Colonic mucosa (tissue), 4 donors: ENCODE results near the gene SAP130. TPM values are rescaled to one million over a fixed set of nuclear protein-coding genes. Genes with fewer than 3 reads are reported as not detected.

Experiments
- DNase-seq: peaks from one replicate; pipeline ENCODE4 v3.0.0-alpha.2; 2020
- H3K27ac ChIP-seq: fragments of 200-600 bp; one replicate; pipeline ENCODE4 v1.8.0; 2021
- H3K27me3 ChIP-seq: fragments of 200-600 bp; one replicate; pipeline ENCODE4 v1.8.0; 2021
- H3K36me3 ChIP-seq: fragments of 200-600 bp; one replicate; pipeline ENCODE4 v1.8.0; 2021
- H3K4me1 ChIP-seq: fragments of 200-600 bp; one replicate; pipeline ENCODE4 v1.8.0; 2021; ENCODE audit warnings: mild to moderate bottlenecking
- H3K4me3 ChIP-seq: fragments of 200-600 bp; one replicate; pipeline ENCODE4 v1.8.0; 2021
- H3K9ac ChIP-seq, 2 donors: one replicate each; pipeline ENCODE4 v1.7.0; 2013; ENCODE audit warnings: control low read depth in 2 of 2, low read depth in 2 of 2, low read length in 2 of 2
- H3K9me3 ChIP-seq: fragments of 200-600 bp; one replicate; pipeline ENCODE4 v1.8.0; 2021
- intact Hi-C: fragments of 100-400 bp; cut with DNase I; formaldehyde crosslinking; loops from one replicate; pipeline ENCODE4 v1.14.1; 2022
- total RNA-seq, 2 donors: library from RNA; stranded (reverse); fragmentation: NEBNext Ultra II Directional in 1 of 2; extraction: Animal tissue kit (Norgen Biotek cat#: 25700) in 1 of 2; gene quantifications; one replicate each; pipeline ENCODE4 v1.2.1, GENCODE V29; 2021
- TF ChIP-seq, protein P1 (sequence below): fragments of 200-600 bp; IDR thresholded peaks from one replicate; pipeline ENCODE4 v1.8.0; 2022; ENCODE audit warnings: antibody characterized with exemption, mild to moderate bottlenecking
- donor health status: healthy.
- donor health status: DM: no; HTN: no; CAD: no.
- donor health status: DM: no; HTN: no; CAD: no.

Gene SAP130
- total RNA-seq, 2 donors from 2014 or later: 24.7 to 30.6 TPM

- intact Hi-C loops: no loop called here
- Histone ChIP-seq H3K4me3 (no peak overlapping the region), H3K27me3 (no peaks in the 10 kb centered on the region), H3K4me1 (no peaks in the 10 kb centered on the region), H3K27ac (no peak overlapping the region), H3K9me3 (no peaks in the 10 kb centered on the region), H3K9ac (no peak overlapping the region), H3K36me3 (peaks cover 10% of the 10 kb centered on the region)
- DNase-seq: no peak
- TF ChIP-seq, protein P1, sequence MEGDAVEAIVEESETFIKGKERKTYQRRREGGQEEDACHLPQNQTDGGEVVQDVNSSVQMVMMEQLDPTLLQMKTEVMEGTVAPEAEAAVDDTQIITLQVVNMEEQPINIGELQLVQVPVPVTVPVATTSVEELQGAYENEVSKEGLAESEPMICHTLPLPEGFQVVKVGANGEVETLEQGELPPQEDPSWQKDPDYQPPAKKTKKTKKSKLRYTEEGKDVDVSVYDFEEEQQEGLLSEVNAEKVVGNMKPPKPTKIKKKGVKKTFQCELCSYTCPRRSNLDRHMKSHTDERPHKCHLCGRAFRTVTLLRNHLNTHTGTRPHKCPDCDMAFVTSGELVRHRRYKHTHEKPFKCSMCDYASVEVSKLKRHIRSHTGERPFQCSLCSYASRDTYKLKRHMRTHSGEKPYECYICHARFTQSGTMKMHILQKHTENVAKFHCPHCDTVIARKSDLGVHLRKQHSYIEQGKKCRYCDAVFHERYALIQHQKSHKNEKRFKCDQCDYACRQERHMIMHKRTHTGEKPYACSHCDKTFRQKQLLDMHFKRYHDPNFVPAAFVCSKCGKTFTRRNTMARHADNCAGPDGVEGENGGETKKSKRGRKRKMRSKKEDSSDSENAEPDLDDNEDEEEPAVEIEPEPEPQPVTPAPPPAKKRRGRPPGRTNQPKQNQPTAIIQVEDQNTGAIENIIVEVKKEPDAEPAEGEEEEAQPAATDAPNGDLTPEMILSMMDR: no peak
Observed at GRCh38 chr2:127993659-127994058, 34.2 kb downstream of the SAP130 start.

DNA sequence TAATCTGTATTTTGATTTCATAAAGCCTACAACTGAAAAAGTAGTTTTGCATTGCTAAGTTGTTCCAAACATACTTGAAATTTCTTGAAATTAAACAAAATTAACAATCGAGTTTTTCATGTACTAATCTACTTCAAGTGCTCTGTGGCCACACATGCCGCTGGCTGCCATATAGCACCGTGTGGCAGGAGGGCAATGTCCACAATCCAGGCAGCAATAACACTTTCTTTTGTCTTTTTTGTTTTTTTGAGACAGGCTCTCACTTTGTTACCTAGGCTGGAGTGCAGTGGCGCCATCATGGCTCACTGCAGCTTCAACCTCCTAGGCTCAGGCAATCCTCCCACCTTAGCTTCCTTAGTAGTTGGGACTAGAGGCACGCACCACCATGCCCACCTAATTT is 36.1 kb downstream of the SAP130 start:
- TF ChIP-seq, protein P1: no peak
- peaks cover 17% of the 10 kb centered on the region for H3K36me3 ChIP-seq
- DNase-seq: no peak

GRCh38 chr2:127986548-127987079 is 41.2 kb downstream of the SAP130 start:
- Histone ChIP-seq H3K36me3 (peaks cover 23% of the 10 kb centered on the region), H3K4me3 (no peak overlapping the region), H3K27ac (no peak overlapping the region), H3K4me1 (no peaks in the 10 kb centered on the region), H3K27me3 (no peaks in the 10 kb centered on the region), H3K9me3 (no peaks in the 10 kb centered on the region), H3K9ac (no peak overlapping the region)
- intact Hi-C loops: no loop called here
- TF ChIP-seq, protein P1: no peak
- no peak for DNase-seq

More for the DNA sequence above, 36.1 kb downstream of the SAP130 start:
- no peak overlapping the region for H3K9ac ChIP-seq
- no peaks in the 10 kb centered on the region for H3K27me3 ChIP-seq
- no peak overlapping the region for H3K4me3 ChIP-seq
- intact Hi-C loops: no loop called here
- H3K4me1 ChIP-seq: no peaks in the 10 kb centered on the region
- H3K9me3 ChIP-seq: no peaks in the 10 kb centered on the region
- no peak overlapping the region for H3K27ac ChIP-seq

DNA sequence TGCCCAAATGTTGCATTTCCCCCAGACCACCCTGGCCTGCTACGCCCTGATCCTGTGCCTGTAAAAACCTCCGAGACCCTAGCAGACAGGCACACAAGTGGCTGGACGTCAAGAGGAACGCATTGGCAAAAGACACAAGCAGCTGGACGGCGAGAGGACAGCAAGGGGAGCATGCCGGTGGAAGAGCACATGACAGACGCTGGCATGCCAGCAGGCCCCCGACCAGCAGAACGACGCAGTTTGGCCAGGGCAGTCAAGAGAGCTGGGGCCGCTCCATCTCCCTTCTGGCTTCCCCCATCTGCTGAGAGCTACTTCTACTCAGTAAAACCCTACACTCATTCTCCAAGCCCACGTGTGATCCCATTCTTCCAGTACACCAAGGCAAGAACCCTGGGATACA is 42.1 kb downstream of the SAP130 start:
- Histone ChIP-seq H3K4me1 (no peaks in the 10 kb centered on the region), H3K9ac (no peak overlapping the region), H3K27me3 (no peaks in the 10 kb centered on the region), H3K27ac (no peak overlapping the region), H3K36me3 (peaks cover 19% of the 10 kb centered on the region), H3K4me3 (no peak overlapping the region), H3K9me3 (no peaks in the 10 kb centered on the region)
- DNase-seq: no peak
- TF ChIP-seq, protein P1: no peak
- intact Hi-C loops: no loop called here

GRCh38 chr2:127985026-127985734 is 42.7 kb downstream of the SAP130 start:
- H3K27ac ChIP-seq: no peak overlapping the region
- H3K27me3 ChIP-seq: no peaks in the 10 kb centered on the region
- DNase-seq: no peak
- TF ChIP-seq, protein P1: no peak
- H3K4me3 ChIP-seq: no peak overlapping the region
- no peaks in the 10 kb centered on the region for H3K9me3 ChIP-seq
- intact Hi-C loops: no loop called here
- peaks cover 19% of the 10 kb centered on the region for H3K36me3 ChIP-seq
- H3K4me1 ChIP-seq: no peaks in the 10 kb centered on the region
- H3K9ac ChIP-seq: no peak overlapping the region
